Urothelium cell line (cell line): ENCODE results near the gene FZD2.
"Not testable (repeated sequence)": the region's sequence is repeated elsewhere in the genome, so short reads cannot be mapped to it uniquely, and the experiment has no call there.

Experiments
- DNase-seq: peaks from one replicate; pipeline ENCODE4 v3.0.0; 2011; ENCODE audit warnings: low spot score, mixed read lengths
- FAIRE-seq: peaks from 2 replicates; lab custom pipeline; 2011; peaks lifted over from hg19 to GRCh38; lab: Jason Lieb, UNC

Gene FZD2

GRCh38 chr17:44572801-44573200, 15.5 kb downstream of the FZD2 start:
- FAIRE-seq (no peak), DNase-seq (no peak)

GRCh38 chr17:44575403-44575802, 18.1 kb downstream of the FZD2 start:
- no peak for DNase-seq
- FAIRE-seq = no peak

GRCh38 chr17:44578947-44579346, 21.7 kb downstream of the FZD2 start:
- FAIRE-seq (no peak), DNase-seq (no peak)

DNA sequence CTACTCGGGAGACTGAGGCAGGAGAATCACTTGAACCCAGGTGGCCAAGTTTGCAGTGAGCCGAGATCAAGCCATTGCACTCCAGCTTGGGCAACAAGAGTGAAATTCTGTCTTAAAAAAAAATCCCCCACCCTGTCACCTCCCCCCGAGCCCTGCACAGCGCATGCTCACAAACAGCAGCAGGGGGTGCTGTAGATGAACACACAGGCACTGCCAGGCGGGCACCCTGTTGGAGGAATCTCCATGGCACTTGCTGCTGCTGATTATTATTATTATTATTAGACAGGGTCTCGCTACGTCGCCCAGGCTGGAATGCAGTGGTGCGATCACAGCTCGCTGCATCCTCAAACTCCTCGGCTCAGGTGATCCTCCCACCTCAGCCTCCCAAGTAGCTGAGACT, 24.6 kb downstream of the FZD2 start:
- FAIRE-seq (no peak), DNase-seq (no peak)

GRCh38 chr17:44584443-44584842, 27.2 kb downstream of the FZD2 start:
- DNase-seq (no peak), FAIRE-seq (no peak)

DNA sequence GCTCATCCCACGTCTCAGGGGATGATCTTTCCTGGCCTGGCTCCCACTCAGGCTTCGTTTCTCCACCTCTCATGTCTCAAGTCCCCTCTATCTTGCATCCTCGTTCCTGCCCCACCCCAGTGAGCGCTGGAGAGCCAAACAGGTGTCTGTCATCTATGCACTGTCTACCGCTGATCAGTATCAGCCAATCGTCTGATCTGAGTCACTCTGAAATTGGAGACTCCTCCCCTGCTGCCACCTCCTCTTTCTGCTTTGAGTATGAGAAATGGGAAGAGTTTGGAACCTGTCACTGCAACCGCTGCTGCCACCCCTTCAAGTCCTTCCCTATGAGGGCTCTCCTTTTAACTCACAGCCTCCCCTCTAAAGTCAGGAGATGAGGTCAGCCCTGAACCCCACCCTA, 28.0 kb downstream of the FZD2 start:
- no peak for DNase-seq
- FAIRE-seq = no peak

DNA sequence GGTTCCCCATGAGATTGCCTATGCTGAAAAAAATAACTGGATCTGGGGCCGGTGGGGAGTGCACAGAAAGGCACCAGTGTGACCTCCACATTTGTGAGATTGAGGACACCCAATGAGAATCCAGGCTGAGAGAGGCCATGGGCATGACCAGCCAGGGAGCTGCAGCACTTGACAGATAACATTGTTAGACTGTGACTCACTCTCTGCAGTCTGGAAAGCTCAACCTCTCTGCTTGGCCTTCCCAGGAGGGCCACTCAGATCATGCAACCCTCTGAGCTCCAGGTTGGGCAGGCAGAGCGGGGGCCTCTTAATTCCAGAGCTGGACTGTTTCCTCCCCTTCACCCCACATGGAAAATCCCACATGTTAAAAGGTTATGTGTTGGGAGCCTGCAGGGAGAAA, 30.1 kb downstream of the FZD2 start:
- FAIRE-seq (peak; percentile 89), DNase-seq (peak; percentile 97)

- no peak for FAIRE-seq
Measured at GRCh38 chr17:44589316-44590071, 32.2 kb downstream of the FZD2 start.

GRCh38 chr17:44590072-44590462, 32.8 kb downstream of the FZD2 start:
- FAIRE-seq, DNase-seq: not testable (repeated sequence)

More at GRCh38 chr17:44589316-44590071, 32.2 kb downstream of the FZD2 start:
- no peak for DNase-seq

GRCh38 chr17:44590762-44591161, 33.5 kb downstream of the FZD2 start:
- FAIRE-seq = not testable (repeated sequence)

GRCh38 chr17:44591206-44591605, 33.9 kb downstream of the FZD2 start:
- no peak for FAIRE-seq

More at GRCh38 chr17:44590762-44591161, 33.5 kb downstream of the FZD2 start:
- not testable (repeated sequence) for DNase-seq

DNA sequence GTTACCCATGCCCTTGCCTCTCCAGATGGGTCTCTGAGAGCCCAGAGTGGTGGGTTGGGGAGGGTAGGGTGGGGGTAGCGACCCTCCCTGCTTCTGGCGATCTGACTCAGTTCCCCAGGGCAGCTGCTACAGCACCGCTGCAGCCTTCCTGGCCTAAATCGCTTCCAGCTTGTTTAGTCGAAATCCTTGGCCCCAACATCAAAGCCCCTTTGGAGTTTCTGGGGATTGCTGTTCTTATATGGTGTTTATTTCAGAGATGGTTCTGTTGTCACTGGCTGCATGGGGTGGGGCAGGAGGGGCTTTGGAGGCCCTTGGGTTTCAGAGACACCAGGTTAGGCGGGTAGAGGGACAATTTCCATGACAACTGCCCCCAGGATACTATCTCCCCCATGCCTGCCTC, 35.9 kb downstream of the FZD2 start:
- FAIRE-seq (no peak), DNase-seq (no peak)

More at GRCh38 chr17:44591206-44591605, 33.9 kb downstream of the FZD2 start:
- no peak for DNase-seq

- DNase-seq (no peak), FAIRE-seq (no peak)
Measured at GRCh38 chr17:44595216-44595775, 38.0 kb downstream of the FZD2 start.

GRCh38 chr17:44598329-44598728, 41.0 kb downstream of the FZD2 start:
- DNase-seq = no peak
- no peak for FAIRE-seq

DNA sequence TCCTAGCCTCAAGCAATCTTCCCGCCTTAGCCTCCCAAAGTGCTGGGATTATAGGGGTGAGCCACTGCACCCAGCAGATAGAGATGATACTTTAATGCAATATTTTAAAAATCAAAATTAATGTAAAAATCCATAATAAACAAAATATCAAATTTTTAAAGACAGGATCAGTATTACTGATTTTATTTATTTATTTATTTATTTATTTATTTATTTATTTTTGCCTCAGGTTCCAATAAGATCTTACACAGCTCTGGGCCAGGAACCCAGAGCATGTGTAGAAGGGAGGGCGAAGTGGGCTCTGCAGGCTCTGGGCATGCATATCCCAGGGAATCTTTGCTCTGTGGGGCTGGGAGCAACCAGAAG, 41.6 kb downstream of the FZD2 start:
- no peak for DNase-seq
- FAIRE-seq = no peak

DNA sequence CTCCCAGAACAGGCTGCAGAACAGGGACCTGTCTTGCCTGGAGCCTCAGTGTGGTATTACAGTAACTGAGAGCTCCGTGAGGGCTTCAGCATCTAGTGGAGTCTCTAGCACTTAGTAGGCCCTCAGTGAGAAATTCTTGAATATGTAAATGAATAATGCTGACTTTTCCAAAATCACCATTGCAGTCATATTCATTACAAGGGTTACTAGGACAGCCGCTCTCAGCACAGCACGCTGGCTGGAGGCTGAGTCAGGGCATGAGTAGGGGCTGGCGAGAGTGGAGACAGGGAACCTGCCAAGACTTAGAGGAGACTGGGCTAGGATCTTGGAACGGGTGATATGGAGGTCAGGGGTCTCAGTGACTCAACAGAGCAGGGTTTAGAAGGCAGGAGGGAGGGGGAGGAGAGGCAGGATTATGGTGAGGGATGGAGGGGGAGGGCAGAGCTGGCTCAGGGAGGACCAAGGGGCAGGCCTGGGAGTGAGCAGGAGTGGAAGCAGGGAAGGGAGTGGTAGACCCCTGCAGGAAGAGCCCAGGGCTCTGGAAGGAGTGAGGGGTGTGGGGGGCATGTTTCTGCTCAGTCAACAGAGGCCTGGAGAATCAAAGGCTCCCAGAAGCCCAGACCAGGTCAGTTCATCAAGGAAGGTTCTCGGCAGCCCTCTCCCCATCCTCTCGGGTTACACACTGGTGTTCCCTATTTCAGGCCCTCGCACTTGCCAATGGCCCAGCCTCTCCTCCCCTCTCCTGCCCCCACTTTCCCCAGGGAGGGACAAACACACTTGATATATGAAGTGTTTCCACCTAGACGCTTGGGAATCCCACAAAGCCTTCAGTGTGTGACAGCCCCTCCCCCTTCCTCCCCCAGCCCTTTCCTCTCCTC, 42.3 kb downstream of the FZD2 start:
- DNase-seq (peak; percentile 83), FAIRE-seq (peak; percentile 97)

- FAIRE-seq (peak; percentile 59), DNase-seq (no peak)
Measured at GRCh38 chr17:44601539-44601938, 44.3 kb downstream of the FZD2 start.

DNA sequence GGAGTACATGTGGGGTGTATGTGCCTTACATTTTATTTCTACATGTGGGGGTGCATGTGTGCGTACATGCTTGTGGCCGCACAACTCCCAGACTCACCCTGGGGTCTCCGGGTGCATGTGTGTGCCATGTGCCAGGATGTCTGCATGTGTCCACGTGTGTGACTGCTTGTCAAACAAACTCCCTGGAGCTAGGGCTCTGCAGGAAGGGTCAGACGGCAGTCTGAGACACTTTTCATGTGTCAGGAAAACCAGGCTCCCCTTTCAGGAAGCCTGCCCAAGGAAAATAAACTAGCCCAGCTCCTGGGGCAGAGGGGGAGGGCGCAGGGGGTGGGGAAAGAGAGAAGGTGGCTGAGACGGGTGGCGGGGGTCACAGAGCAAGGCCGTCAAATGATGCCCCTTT, 44.7 kb downstream of the FZD2 start:
- DNase-seq (no peak), FAIRE-seq (no peak)

DNA sequence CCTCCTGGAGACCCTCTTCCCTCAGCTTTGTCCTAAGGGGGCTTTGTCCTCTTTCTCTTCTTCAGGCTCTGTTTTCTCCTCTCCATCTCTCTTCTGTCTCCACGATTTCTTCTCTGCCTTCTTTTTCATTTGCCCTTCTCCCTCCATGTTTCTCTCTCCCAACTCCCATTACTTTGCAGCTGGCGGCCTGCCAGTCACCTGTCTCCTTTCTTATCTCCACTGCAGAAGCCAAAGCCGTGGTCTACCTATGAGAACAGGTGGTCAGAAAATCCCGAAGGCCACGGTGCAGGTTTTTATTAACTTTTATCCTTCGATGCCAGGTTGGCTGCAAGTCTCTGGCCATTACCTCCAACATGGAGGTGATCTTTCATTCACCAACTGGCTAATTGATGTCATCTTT, 45.1 kb downstream of the FZD2 start:
- FAIRE-seq (no peak), DNase-seq (no peak)

DNA sequence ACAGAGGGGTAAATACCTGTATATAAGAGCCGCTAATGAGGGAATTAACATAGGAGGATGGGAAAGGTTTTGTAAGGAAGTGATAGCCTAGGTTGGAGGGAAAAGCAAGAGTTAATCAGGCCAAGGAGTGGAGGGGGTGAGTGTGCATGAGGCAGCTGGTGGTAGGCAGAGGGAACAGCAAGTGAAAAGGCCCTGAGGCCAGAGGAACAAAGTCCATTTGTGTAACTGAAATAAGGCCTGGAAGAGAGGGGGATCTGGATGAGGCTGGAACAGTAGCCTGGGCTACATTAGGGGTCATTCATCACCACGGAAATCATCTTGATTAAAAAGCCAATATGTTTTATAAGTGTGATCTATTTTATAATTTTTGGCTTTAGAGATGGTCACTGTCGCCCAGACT, 45.7 kb downstream of the FZD2 start:
- DNase-seq = no peak
- no peak for FAIRE-seq

DNA sequence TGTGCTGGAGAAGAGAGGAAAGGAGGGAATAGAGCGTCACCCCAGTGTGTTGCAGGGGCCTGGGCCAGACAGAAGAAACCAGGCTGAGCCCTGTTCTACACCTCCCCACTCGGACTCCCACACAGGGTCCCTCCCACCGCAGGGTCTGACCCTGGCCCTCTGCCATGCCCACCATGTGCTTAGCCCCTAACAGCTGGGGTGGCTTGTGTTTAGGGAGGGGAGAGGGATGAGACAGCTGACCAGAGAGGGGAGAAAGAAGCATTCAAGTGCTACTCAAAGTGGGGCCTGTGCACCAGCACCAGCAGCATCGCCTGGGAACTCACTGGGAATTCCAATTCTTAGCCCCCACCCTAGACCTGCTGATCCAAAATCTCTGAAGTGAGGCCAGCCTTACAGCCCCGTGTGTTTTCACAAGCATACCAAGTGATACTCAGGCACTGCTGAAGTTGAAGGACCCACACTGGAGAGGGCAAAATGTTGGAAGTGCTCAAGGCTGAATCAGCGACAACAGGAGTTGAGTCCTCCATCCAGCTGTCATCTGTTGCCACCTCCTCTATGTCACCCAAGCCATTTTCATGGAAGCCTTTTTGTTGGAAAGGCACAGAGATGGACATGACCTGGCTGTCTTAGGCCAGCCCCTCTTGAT, 47.0 kb downstream of the FZD2 start:
- FAIRE-seq = no peak

More for the DNA sequence above, 47.0 kb downstream of the FZD2 start:
- DNase-seq = no peak
